ENCODE data around the gene SRRT.
A peak's percentile ranks its signal among the peaks of the same experiment; 100 is the strongest.

- TF ChIP-seq CTCF (IDR thresholded peaks at IDR 0.05; ENCODE audit: poor library complexity, severe bottlenecking) (peak; percentile 98), REST (IDR thresholded peaks at IDR 0.05; ENCODE audit: borderline replicate concordance) (no peak), EP300 (conservative IDR thresholded peaks at IDR 0.05; ENCODE audit: poor library complexity, severe bottlenecking) (no peak), EZH2 (IDR thresholded peaks at IDR 0.05; ENCODE audit: borderline replicate concordance, insufficient read depth, low read length, poor library complexity, severe bottlenecking) (no peak)
These were observed 22.1 kb downstream of the SRRT start for GRCh38 chr7:100896732-100897608.

All from neural cell (in vitro differentiated cells).